CD4-positive, alpha-beta T cell treated with Interleukin-6 for 4 hours (primary cell): Measurements from ENCODE around the gene EGFR.

Experiments
- DNase-seq: peaks from one replicate; pipeline ENCODE4 v3.0.0-alpha.2; 2020; ENCODE audit warnings: mixed read lengths

EGFR gene

DNA sequence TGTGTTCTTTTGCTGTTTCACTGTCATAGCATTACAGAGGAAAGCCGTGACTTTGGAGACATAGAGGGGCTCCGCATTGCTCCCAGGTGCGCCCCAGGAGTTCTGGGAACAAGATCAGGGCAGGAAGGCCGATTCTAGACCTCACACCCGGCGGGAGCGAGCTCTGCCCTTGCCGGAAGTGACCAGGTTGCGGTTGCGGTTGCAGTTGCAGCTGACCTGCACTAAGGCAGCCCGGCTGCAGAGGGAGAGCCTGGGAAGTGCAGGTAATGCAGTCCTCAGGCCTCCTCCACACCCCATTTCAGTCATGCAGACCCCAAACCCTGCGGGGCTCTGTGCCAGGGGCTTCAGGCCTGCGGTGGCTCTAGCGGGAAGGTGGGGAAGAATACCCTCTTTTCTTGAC, 216.3 kb downstream of the EGFR start:
- DNase-seq, result no peak

DNA sequence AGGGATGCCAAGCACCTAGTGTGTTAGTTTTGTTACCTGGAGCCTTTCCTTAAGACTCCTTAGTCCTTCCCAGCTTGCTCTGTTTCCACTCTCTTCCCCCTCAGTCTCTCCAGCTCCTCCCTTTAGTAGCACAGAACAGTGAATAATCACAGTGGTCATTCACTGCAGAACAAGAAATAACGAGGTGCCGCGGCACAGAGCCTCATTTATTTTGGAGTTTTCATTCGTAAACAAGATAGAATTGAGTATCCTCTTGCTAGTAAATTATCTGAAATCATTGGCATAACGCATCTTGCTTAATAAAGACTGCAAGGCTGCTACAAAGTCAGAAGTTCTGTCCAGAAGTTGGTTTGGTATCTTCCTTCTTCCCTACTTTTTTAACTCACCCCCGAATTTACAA, 217.0 kb downstream of the EGFR start:
- no peak for DNase-seq

DNA sequence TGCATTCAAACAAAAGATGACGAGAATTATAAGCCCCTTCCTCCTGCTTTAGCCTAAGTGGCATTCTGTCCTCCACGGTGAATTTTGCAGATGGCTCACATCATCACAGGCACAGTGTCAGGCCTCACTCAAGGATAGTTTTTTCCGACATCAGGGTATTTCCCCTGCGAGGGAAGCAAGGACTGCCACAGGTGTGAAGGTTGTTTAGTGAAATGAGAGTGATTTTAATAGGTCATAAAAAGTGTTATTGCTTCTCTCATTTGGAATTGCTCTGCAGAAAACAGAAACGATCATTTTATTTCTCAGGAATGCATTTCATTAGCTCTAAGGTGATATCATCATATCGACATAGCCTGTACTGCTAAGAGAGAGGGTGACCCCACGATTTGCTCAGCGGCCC, 217.7 kb downstream of the EGFR start:
- DNase-seq, result no peak

GRCh38 chr7:55237156-55237893, 218.5 kb downstream of the EGFR start:
- DNase-seq, result no peak

DNA sequence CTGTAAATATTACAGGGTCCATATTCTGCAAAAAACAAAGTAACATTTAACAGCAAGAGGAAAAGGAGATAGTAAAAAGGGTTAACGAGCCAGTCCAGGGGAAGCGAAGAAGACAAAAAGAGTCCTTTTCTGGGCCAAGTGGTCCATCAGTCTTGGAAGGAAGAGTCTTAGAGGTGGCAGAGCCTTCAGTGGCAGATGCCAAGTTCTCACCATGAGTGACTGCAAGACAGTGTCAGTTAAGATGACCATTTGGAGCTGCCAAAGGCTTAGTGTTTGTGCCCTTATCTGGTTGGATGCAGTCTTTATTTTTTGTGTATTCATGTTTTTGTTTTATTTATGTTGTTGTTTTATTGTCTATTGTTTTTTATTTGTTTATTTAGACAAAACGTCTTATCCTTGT, 220.6 kb downstream of the EGFR start:
- DNase-seq, result no peak

- DNase-seq, result no peak
Observed at GRCh38 chr7:55240418-55241142, 221.8 kb downstream of the EGFR start.

DNA sequence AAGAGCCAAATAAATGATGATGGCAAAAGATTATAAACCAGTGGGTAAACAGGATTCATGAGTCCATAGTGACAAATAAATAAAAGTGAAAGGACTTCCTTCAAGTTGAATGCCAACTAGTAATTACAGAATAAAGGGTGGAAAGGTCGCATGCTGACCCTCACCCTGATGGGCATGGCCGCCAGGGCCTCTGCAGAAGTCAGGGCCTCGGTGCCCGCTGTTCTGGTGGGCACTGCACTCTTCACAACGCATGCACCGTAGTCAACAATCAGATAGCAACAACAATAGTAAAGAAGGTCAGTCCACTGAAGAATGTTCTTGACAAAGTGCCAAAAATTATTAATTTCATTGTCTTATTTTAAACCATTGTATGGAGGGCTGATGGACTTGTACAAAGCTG, 223.1 kb downstream of the EGFR start:
- DNase-seq, result no peak

GRCh38 chr7:55242613-55243012, 223.8 kb downstream of the EGFR start:
- no peak for DNase-seq

DNA sequence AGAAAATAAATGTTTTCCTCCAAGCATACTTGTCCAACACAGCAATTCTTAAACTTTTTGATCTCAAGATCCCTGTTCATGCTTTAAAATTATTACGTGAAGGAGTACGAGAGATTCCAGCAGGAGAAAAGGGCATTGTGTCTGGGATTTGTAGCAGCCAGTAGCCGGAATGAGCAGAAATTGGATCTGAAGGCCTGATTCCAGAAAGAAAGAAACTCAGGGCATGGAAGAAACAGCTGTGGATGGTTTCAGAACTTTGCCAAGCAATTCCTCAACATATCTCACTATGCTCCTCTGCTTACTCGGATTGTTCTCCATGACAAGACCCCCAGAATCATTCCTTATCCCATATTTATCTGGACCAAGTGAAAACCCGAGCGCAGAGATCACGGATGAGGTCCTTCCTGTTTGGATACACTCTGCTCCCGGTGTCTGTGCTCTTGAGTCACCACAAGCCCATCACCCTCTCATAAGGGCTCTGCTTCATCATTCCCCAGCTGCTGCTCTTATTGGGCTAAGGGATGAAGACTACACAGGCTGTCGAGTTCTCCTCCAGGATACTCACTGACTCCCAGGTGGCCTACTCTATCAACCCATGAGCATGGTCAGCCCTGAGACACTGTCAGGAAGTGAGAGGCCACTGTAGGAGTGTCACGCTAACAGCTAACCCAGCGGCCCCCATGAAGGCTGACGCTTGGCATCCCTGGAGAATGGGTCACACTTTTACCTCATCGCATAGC, 225.4 kb downstream of the EGFR start:
- no peak for DNase-seq

DNA sequence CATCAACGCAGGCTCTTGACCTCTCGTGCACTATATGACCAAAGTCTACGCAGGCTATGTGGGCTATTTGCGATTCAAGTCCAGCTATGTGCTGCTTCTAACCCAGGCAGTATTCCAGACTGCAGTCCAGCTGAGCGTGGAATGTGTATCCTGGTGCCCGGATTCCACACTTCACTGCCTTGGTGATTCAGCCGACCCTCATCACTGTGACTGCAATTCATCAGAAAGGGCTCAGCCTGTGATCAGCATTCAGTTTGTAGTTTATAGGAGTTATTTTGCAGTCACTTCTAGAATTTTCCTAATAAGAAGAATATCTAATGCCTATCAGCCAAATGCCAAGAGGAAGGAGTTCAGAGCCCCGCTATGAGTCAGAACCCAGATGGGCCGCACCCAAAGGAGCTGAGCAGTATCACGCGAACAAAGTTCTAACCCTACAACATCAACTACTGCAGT, 226.5 kb downstream of the EGFR start:
- no peak for DNase-seq

DNA sequence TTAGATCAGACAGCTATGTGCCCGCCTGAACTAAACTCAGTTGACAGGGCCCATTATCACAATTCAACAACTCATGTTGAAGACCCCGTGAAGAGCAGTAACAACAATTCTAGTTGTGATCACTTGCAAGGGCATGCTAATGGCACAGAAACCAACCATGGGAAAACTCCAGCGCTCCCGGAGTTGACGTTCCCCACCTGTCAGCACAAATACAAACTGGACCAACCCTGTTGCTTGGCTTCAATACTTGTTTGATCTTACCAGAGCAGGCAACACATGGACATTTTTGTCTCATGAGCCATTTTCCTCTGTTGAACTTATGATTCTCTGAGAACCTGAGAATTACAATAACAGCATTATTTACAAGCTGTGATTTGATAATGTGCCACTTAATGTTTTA, 227.4 kb downstream of the EGFR start:
- DNase-seq, result no peak

DNA sequence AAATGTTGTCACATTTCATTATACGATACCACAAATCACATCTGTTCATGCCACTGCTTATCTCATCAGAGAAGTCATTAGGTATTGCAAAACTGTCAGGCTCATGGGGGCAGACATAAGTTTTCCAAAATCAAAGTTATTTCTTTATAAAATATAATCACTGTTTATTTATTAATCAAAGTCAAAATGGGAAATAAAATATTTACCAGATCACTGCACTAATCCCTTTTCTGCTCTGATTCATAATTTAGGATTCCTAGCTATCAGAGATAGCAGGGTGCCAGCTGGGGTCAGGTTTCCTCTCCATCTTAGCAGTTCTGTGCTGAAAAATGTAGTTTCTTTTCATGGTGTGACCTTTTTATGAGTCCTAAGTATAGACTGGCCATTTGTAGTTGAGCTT, 228.6 kb downstream of the EGFR start:
- DNase-seq, result no peak

GRCh38 chr7:55248526-55248925, 229.7 kb downstream of the EGFR start:
- no peak for DNase-seq

DNA sequence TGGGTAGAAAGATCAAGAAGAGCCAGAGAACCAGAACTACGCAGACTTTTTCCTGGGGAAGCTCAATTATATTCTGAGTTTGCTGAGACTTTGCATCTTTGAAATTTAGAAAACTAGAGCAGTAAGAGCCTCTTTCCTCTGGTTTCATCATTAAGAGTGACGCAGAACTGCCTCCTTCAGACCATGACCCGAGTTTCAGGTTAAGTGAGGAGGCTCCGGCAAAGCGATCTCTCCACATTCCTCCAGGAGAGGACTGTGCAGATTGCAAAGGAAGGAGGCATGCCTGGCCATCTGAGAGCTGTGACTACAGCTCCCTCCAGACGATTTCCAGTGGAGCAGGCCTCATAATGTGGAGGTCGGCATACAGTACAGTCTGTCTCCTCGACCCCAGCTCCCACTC, 230.5 kb downstream of the EGFR start:
- no peak for DNase-seq

GRCh38 chr7:55250313-55250712, 231.5 kb downstream of the EGFR start:
- no peak for DNase-seq

DNA sequence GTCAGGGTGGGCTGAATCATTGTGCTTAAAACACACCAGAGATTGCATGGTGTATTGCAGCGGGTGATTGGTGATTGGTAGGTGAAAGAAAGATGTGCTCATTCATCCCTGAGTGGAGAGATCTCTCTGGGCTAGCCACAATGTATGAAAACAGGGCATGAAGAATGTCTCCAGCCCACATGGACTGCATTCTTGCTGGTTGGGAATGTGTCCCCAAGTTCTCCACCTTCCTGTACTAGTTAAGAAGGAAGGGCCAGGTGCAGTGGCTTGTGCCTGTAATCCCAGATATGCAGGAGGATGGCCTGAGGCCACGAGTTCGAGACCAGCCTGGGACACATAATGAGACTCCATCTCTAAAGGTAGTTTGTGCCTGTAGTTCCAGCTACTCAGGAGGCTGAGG, 232.5 kb downstream of the EGFR start:
- DNase-seq, result no peak

DNA sequence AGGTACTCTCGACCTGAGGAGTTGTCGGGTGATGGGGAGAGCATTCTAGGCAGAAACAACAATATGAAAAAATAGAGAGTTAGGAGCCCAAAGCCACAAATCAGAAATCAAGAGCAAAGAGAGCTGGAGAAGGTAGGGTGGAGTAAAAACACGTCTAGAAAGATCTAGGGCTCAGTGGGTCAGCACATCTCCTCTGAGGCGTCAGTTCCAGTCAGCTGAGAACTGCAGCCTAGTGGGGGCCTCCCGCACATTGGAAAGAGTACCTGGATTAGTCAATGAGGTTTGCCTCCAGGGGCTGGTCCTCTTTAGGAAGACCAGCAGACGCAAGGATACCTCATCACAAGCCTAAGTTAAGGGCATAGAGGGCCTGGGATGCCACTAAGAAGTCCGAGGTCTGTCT, 233.1 kb downstream of the EGFR start:
- DNase-seq, result no peak

GRCh38 chr7:55252386-55252785, 233.6 kb downstream of the EGFR start:
- DNase-seq, result no peak

GRCh38 chr7:55253188-55253587, 234.4 kb downstream of the EGFR start:
- DNase-seq, result no peak

DNA sequence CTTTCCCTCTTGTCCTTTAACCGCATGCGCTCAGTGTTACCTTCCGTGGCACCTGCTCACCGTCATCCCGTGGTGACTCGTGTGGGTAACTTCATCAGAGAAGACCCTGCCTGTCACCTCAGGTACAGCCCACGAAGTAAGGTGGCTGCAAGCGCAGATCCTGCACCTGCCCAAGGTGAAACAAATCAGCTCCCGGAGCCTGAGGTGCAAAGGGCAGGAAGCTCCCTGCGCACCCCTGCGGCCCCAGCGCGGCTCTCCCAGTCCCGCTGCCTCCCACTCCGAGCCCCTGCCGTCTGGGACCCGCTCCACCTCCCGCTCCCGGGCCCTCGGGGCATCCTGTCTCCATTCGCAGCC, 235.4 kb downstream of the EGFR start:
- no peak for DNase-seq

- peak; percentile 71 for DNase-seq
Observed at GRCh38 chr7:55254596-55255495, 236.0 kb downstream of the EGFR start.

GRCh38 chr7:55255496-55256445, 237.0 kb downstream of the EGFR start:
- DNase-seq, result peak; percentile 69
